ENCODE measurements around the gene DSCAM. TPM values are rescaled to one million over a fixed set of nuclear protein-coding genes. Genes with fewer than 3 reads are reported as not detected.

Gene DSCAM
- total RNA-seq, 1 experiment from 2014 or later: 0.13 TPM

DNA sequence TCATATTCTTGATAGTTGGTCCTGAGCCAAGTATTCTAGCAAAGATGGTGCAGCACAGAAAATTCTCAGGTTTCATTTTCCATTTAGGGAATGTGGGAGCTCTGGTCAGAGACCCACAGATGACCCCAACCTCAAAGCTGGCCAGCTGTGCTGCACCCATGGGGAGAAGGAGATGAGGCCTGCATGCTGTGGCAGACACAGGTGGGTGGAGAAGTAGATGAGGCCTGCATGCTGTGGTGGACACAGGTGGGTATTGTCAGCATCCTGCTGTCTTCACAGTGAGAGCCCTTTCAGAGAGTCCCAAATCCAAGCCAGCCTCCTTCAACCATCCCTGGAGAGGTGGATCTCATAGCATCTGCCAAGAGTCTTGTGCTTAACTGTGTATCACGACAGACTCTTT, 77.7 kb downstream of the DSCAM start:
- Mint-ChIP-seq H3K4me1 (peaks cover 7% of the 10 kb centered on the region; the same call in 1 of the 2 replicates), H3K27me3 (ENCODE audit: low read depth) (no peaks in the 10 kb centered on the region), H3K9me3 (peaks cover 6% of the 10 kb centered on the region; the same call in 1 of the 2 replicates), H3K36me3 (no peaks in the 10 kb centered on the region), H3K27ac (no peak overlapping the region), H3K4me3 (no peak overlapping the region)
- CTCF ChIA-PET: no interaction called here
- TF ChIP-seq JAZF1 (CRISPR knock-in tag; IDR thresholded peaks at IDR 0.05) (no peak), ZNF423 (CRISPR knock-in tag; IDR thresholded peaks at IDR 0.05) (peak; percentile 3; the same call in 1 of the 2 replicates)
- ATAC-seq (no peak), DNase-seq (ENCODE audit: low spot score) (no peak)
- POLR2A ChIA-PET: no interaction called here

DNA sequence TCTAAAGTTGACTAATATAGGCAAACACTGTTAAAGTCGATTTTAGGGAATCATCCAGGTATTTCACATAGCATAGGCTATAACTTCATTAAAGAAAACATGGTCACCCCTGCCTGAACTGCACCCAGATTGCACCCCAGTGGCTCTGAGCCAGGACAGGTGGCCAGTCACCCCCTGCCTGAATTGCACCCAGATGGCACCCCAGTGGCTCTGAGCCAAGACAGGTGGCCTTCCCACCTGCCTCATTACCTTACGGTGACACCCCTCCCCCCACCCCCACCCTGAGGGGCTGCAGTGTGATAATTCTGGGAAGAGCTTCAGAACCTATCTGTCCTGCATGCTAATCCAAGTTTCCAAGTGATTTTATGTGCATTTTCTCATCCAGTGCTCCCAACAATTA, 78.9 kb downstream of the DSCAM start:
- ChIA-PET POLR2A (no interaction called here), CTCF (no interaction called here)
- Mint-ChIP-seq H3K9me3 (peaks cover 8% of the 10 kb centered on the region; the same call in 1 of the 2 replicates), H3K4me3 (no peak overlapping the region), H3K4me1 (peaks cover 7% of the 10 kb centered on the region; the same call in 1 of the 2 replicates), H3K27me3 (ENCODE audit: low read depth) (no peaks in the 10 kb centered on the region), H3K27ac (no peak overlapping the region), H3K36me3 (no peaks in the 10 kb centered on the region)
- TF ChIP-seq OVOL2 (CRISPR knock-in tag; IDR thresholded peaks at IDR 0.05; ENCODE audit: borderline replicate concordance): no peak
- TF ChIP-seq, protein P1, sequence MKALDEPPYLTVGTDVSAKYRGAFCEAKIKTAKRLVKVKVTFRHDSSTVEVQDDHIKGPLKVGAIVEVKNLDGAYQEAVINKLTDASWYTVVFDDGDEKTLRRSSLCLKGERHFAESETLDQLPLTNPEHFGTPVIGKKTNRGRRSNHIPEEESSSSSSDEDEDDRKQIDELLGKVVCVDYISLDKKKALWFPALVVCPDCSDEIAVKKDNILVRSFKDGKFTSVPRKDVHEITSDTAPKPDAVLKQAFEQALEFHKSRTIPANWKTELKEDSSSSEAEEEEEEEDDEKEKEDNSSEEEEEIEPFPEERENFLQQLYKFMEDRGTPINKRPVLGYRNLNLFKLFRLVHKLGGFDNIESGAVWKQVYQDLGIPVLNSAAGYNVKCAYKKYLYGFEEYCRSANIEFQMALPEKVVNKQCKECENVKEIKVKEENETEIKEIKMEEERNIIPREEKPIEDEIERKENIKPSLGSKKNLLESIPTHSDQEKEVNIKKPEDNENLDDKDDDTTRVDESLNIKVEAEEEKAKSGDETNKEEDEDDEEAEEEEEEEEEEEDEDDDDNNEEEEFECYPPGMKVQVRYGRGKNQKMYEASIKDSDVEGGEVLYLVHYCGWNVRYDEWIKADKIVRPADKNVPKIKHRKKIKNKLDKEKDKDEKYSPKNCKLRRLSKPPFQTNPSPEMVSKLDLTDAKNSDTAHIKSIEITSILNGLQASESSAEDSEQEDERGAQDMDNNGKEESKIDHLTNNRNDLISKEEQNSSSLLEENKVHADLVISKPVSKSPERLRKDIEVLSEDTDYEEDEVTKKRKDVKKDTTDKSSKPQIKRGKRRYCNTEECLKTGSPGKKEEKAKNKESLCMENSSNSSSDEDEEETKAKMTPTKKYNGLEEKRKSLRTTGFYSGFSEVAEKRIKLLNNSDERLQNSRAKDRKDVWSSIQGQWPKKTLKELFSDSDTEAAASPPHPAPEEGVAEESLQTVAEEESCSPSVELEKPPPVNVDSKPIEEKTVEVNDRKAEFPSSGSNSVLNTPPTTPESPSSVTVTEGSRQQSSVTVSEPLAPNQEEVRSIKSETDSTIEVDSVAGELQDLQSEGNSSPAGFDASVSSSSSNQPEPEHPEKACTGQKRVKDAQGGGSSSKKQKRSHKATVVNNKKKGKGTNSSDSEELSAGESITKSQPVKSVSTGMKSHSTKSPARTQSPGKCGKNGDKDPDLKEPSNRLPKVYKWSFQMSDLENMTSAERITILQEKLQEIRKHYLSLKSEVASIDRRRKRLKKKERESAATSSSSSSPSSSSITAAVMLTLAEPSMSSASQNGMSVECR (CRISPR knock-in tag; IDR thresholded peaks at IDR 0.05; ENCODE audit: borderline replicate concordance): no peak
- TF ChIP-seq, protein P2, sequence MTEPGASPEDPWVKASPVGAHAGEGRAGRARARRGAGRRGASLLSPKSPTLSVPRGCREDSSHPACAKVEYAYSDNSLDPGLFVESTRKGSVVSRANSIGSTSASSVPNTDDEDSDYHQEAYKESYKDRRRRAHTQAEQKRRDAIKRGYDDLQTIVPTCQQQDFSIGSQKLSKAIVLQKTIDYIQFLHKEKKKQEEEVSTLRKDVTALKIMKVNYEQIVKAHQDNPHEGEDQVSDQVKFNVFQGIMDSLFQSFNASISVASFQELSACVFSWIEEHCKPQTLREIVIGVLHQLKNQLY (CRISPR knock-in tag; IDR thresholded peaks at IDR 0.05): no peak
- TF ChIP-seq FOXJ3 (CRISPR knock-in tag; IDR thresholded peaks at IDR 0.05; ENCODE audit: borderline replicate concordance): no peak
- TF ChIP-seq, protein P3, sequence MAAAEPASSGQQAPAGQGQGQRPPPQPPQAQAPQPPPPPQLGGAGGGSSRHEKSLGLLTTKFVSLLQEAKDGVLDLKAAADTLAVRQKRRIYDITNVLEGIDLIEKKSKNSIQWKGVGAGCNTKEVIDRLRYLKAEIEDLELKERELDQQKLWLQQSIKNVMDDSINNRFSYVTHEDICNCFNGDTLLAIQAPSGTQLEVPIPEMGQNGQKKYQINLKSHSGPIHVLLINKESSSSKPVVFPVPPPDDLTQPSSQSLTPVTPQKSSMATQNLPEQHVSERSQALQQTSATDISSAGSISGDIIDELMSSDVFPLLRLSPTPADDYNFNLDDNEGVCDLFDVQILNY (CRISPR knock-in tag; IDR thresholded peaks at IDR 0.05): no peak
- TF ChIP-seq, protein P4, sequence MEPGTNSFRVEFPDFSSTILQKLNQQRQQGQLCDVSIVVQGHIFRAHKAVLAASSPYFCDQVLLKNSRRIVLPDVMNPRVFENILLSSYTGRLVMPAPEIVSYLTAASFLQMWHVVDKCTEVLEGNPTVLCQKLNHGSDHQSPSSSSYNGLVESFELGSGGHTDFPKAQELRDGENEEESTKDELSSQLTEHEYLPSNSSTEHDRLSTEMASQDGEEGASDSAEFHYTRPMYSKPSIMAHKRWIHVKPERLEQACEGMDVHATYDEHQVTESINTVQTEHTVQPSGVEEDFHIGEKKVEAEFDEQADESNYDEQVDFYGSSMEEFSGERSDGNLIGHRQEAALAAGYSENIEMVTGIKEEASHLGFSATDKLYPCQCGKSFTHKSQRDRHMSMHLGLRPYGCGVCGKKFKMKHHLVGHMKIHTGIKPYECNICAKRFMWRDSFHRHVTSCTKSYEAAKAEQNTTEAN (CRISPR knock-in tag; IDR thresholded peaks at IDR 0.05): no peak
- no peak for TF ChIP-seq ELF4 (CRISPR knock-in tag; IDR thresholded peaks at IDR 0.05; ENCODE audit: low read depth)
- TF ChIP-seq, protein P5, sequence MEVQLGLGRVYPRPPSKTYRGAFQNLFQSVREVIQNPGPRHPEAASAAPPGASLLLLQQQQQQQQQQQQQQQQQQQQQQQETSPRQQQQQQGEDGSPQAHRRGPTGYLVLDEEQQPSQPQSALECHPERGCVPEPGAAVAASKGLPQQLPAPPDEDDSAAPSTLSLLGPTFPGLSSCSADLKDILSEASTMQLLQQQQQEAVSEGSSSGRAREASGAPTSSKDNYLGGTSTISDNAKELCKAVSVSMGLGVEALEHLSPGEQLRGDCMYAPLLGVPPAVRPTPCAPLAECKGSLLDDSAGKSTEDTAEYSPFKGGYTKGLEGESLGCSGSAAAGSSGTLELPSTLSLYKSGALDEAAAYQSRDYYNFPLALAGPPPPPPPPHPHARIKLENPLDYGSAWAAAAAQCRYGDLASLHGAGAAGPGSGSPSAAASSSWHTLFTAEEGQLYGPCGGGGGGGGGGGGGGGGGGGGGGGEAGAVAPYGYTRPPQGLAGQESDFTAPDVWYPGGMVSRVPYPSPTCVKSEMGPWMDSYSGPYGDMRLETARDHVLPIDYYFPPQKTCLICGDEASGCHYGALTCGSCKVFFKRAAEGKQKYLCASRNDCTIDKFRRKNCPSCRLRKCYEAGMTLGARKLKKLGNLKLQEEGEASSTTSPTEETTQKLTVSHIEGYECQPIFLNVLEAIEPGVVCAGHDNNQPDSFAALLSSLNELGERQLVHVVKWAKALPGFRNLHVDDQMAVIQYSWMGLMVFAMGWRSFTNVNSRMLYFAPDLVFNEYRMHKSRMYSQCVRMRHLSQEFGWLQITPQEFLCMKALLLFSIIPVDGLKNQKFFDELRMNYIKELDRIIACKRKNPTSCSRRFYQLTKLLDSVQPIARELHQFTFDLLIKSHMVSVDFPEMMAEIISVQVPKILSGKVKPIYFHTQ (CRISPR knock-in tag; IDR thresholded peaks at IDR 0.05): no peak
- TF ChIP-seq NR3C1 (CRISPR knock-in tag; conservative IDR thresholded peaks at IDR 0.05; ENCODE audit: low read depth): no peak
- no peak for TF ChIP-seq TEAD4 (CRISPR knock-in tag; IDR thresholded peaks at IDR 0.05)
- TF ChIP-seq ZNF396 (CRISPR knock-in tag; IDR thresholded peaks at IDR 0.05; ENCODE audit: borderline replicate concordance): no peak
- TF ChIP-seq MYBL2 (CRISPR knock-in tag; IDR thresholded peaks at IDR 0.05): no peak
- TF ChIP-seq, protein P6, sequence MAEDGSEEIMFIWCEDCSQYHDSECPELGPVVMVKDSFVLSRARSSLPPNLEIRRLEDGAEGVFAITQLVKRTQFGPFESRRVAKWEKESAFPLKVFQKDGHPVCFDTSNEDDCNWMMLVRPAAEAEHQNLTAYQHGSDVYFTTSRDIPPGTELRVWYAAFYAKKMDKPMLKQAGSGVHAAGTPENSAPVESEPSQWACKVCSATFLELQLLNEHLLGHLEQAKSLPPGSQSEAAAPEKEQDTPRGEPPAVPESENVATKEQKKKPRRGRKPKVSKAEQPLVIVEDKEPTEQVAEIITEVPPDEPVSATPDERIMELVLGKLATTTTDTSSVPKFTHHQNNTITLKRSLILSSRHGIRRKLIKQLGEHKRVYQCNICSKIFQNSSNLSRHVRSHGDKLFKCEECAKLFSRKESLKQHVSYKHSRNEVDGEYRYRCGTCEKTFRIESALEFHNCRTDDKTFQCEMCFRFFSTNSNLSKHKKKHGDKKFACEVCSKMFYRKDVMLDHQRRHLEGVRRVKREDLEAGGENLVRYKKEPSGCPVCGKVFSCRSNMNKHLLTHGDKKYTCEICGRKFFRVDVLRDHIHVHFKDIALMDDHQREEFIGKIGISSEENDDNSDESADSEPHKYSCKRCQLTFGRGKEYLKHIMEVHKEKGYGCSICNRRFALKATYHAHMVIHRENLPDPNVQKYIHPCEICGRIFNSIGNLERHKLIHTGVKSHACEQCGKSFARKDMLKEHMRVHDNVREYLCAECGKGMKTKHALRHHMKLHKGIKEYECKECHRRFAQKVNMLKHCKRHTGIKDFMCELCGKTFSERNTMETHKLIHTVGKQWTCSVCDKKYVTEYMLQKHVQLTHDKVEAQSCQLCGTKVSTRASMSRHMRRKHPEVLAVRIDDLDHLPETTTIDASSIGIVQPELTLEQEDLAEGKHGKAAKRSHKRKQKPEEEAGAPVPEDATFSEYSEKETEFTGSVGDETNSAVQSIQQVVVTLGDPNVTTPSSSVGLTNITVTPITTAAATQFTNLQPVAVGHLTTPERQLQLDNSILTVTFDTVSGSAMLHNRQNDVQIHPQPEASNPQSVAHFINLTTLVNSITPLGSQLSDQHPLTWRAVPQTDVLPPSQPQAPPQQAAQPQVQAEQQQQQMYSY (CRISPR knock-in tag; IDR thresholded peaks at IDR 0.05): no peak
- no peak for TF ChIP-seq TCF7 (CRISPR knock-in tag; IDR thresholded peaks at IDR 0.05; ENCODE audit: low read depth)
- TF ChIP-seq NR1H2 (CRISPR knock-in tag; IDR thresholded peaks at IDR 0.05): no peak
- TF ChIP-seq, protein P7, sequence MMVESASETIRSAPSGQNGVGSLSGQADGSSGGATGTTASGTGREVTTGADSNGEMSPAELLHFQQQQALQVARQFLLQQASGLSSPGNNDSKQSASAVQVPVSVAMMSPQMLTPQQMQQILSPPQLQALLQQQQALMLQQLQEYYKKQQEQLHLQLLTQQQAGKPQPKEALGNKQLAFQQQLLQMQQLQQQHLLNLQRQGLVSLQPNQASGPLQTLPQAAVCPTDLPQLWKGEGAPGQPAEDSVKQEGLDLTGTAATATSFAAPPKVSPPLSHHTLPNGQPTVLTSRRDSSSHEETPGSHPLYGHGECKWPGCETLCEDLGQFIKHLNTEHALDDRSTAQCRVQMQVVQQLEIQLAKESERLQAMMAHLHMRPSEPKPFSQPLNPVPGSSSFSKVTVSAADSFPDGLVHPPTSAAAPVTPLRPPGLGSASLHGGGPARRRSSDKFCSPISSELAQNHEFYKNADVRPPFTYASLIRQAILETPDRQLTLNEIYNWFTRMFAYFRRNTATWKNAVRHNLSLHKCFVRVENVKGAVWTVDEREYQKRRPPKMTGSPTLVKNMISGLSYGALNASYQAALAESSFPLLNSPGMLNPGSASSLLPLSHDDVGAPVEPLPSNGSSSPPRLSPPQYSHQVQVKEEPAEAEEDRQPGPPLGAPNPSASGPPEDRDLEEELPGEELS (CRISPR knock-in tag; IDR thresholded peaks at IDR 0.05): no peak
- TF ChIP-seq NFE2L1 (CRISPR knock-in tag; IDR thresholded peaks at IDR 0.05): no peak
- DNase-seq (ENCODE audit: low spot score): no peak
- no peak for ATAC-seq
